Epithelial cell of proximal tubule (primary cell): ENCODE results near the gene RASA3. TPM values are rescaled to one million over a fixed set of nuclear protein-coding genes. Genes with fewer than 3 reads are reported as not detected.

Experiments
- DNase-seq: peaks from one replicate; pipeline ENCODE4 v3.0.0-alpha.2; 2011; ENCODE audit warnings: low read depth
- H3K4me3 ChIP-seq: 2 replicates; pipeline ENCODE4 v1.5.1; 2011; ENCODE audit warnings: low read depth, mild to moderate bottlenecking, low read length
- total RNA-seq: library from RNA; depleted of rRNA; stranded (reverse); fragments of >200 nt; gene quantifications from 2 replicates; pipeline ENCODE4 v1.2.3, GENCODE V29; 2015
- TF ChIP-seq, protein P1 (sequence below): conservative IDR thresholded peaks from 2 replicates; pipeline ENCODE4 v1.5.1; 2012; ENCODE audit warnings: low read depth, mild to moderate bottlenecking, low read length

Gene RASA3
- total RNA-seq, 1 donor from 2014 or later = 25.7 TPM

DNA sequence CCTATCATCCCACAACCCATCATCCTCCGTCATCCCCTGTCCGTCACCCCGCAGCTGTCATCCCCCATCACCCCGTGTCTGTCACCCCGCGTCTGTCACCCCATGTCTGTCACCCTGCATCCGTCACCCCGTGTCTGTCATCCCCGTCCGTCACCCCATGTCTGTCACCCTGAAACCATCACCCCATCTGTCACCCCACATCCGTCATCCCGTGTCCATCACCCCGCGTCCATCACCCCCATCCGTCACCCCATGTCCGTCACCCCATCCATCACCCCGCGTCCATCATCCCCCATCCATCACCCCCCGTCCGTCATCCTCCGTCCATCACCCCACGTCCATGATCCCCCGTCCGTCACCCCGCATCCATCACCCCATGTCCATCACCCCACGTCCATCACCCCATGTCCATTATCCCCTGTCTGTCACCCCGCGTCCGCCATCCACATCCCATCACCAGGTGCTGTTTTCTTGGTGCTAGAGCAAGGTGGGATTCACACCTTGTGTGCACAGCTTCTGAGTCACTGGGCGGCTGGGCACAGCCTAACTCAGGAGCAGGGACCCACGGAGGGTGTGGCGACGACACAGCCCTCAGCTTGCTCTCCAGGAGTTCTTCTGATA, 24.2 kb downstream of the RASA3 start:
- no peak overlapping the region for H3K4me3 ChIP-seq
- TF ChIP-seq, protein P1, sequence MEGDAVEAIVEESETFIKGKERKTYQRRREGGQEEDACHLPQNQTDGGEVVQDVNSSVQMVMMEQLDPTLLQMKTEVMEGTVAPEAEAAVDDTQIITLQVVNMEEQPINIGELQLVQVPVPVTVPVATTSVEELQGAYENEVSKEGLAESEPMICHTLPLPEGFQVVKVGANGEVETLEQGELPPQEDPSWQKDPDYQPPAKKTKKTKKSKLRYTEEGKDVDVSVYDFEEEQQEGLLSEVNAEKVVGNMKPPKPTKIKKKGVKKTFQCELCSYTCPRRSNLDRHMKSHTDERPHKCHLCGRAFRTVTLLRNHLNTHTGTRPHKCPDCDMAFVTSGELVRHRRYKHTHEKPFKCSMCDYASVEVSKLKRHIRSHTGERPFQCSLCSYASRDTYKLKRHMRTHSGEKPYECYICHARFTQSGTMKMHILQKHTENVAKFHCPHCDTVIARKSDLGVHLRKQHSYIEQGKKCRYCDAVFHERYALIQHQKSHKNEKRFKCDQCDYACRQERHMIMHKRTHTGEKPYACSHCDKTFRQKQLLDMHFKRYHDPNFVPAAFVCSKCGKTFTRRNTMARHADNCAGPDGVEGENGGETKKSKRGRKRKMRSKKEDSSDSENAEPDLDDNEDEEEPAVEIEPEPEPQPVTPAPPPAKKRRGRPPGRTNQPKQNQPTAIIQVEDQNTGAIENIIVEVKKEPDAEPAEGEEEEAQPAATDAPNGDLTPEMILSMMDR = no peak
- no peak for DNase-seq

DNA sequence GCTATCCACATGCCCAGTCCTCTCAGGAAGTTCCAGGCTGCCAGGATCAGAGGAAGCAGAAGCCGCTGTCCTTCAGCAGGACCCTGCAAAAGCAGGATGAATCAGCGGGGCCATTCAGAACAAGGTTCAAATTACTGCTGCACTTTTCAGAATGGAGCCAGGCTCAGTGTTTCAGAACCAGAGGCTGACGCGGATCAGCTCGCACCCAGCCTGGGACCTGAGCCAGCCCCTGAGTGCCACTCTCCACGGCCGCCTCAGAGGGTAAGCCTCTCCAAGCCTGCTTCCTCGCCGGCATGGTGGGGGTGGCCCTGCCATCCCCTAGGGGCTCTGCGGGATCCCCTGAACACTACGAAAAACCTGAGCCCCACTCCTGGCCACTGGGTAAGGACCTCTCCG, 24.7 kb downstream of the RASA3 start:
- TF ChIP-seq, protein P1 = no peak
- no peak overlapping the region for H3K4me3 ChIP-seq
- no peak for DNase-seq

DNA sequence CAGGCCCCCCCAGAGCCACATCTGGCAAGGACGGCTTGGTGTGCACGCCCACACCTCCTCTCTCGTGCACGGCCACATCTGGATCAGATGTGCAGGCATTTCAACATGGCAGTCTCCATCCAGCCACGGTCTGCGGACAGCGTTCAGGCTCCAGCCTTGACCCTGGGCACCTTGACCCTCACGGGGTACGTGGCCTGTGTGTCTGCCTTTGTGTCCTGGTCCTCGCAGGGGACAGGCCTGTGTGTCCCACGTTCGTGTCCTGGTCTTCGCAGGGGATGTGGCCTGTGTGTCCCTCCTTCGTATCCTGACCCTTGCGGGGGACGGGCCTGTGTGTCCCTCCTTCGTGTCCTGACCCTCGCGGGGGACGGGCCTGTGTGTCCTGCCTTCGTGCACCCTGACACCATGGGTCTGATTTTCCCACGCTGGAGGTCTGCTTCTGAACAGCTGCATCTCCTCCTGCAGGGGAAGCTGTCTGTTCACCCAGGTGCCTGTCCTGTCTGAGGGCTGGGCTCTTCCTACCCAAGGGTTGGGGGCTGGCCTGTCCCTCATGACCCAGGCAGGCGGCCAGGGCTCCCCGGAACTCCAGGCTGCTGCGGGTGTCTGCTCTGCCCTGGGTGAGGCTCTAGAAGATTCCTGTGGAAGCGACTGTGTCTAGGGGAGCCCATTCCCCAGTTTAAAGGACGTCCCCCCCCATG, 25.3 kb downstream of the RASA3 start:
- TF ChIP-seq, protein P1 = no peak
- no peak for DNase-seq
- H3K4me3 ChIP-seq = no peak overlapping the region

DNA sequence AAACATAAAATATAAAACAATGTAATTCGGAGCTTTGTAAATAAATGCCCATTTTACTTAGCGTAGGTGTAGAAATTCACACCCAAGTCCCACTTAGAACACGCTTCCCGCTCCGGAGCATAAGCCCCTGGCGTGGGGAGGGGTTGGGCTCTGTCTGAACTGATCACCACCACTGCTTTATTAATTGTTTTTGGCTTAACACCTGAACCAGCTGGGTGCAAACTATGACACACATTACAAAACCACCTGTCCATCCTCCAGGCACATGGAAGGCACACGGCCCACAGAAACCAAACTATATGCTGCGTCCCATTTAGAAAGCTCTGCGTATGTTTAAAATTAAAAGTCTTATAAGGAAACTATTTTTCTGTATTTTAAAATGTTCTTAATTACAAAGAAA, 25.9 kb downstream of the RASA3 start:
- TF ChIP-seq, protein P1 = no peak

DNA sequence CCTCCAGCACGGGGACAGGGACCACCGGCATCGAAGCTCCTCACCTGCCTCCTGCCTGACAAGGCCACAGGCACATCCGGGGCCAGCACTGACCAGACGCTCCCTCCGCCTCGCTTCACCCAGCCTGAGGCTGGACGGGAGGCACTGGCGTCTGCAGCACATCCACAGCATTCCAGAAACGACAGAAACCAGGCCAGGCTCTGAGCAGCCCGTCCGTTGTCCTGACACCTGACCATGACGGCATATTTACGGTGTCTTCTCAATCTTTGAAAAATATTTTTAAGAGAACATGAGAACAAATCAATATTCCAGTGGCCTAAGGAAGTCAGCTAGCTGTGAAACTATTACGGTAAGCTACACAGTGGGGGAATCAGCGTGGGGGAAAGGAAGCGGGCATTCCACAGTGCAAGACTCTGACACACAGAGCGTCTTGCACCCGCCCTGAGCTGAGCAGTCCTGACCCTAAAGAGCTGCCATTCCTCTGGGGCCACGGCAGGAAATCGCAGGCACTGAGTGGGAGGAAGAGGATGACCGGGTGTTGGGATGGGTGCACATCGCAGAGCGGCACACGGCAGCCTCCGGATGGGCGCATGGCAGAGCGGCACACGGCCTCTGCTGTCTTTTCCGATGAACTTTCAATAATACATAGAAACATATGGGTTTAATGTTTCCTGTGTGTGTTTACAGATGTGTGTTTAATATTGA, 26.8 kb downstream of the RASA3 start:
- TF ChIP-seq, protein P1 = no peak
- no peak overlapping the region for H3K4me3 ChIP-seq
- DNase-seq = no peak

More for the DNA sequence above, 25.9 kb downstream of the RASA3 start:
- H3K4me3 ChIP-seq = no peak overlapping the region
- DNase-seq = no peak

DNA sequence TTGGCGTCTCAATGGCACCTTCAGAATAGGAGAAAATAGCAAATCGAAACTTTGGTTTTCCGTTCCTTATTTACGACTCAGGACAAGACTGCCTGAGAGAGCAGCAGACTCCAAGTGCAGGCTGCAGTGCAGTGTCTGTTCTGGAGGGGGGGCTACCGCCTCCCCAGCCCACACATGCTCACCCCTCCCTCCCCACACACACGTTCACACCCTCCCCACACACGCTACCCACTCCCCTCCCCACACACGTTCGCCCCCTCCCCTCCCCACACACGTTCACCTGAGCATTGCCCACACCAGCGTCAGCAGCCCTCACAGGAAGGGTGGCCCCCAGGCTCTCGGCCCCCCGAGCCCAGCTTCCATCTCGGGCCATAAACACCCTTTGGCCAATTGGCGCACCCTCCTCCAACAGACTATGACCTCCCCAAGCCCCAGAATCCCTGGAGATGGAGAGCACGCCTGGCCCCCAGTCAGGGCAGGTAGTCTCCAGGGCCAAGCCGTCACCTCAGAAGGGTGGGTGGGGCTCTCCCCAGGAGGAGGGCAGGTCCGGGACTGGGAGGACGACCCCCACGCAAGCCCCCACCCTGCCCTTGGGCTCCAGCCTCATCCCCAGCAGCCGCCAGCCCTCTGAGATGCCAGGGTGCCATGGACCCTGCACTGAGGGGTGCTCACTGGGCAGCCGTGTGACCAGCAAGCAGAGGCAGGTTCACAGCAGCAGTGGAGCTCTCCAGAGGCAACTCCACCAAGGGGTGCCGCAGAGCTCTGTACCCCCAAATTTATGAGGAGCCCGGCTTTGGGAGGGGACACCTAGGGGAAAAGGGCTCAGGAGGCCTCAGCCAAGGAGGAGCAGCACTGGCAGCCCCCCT, 27.5 kb downstream of the RASA3 start:
- H3K4me3 ChIP-seq = no peak overlapping the region
- no peak for DNase-seq
- TF ChIP-seq, protein P1 = no peak
